GM12892 (cell line): ENCODE data around the gene SLC5A4.

Experiments
- POLR2A ChIP-seq: IDR thresholded peaks from 2 replicates; pipeline ENCODE4 v1.6.1; 2011; ENCODE audit warnings: low read depth, low read length, control low read depth
- POLR2AphosphoS5 ChIP-seq: IDR thresholded peaks from 2 replicates; pipeline ENCODE4 v1.6.1; 2011; ENCODE audit warnings: low read depth, low read length, control low read depth

DNA sequence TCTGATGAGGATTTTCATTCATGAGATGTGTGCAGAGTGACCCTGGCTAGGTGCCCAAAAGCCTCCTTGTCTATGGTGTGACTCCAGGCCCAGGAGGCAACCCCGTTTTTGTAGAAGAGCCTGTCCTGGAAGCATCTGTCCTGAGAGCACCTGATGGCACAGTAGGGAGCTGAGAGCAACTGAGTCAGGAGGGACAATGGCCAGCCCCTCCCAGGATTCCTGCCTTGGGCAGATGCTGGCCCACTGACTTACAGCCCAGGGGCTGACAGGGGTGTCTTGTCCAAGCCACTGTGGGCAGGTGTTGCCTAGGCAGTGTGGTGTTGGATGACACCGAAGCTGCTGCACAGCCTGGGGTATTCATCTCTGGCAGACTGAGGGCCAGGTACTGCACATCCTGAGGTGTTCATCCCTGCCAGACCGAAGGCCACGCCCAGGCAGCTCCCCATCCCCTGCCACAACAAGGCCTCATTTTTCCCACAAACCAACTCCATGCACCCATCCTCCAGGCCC is 47.1 kb downstream of the SLC5A4 start:
- TF ChIP-seq POLR2A (no peak), POLR2AphosphoS5 (no peak)
